ENCODE results near the gene TM4SF5. TPM values are rescaled to one million over a fixed set of nuclear protein-coding genes. Genes with fewer than 3 reads are reported as not detected.

The TM4SF5 gene
- total and polyA plus RNA-seq, 10 of the 15 experiments (the other 5 are each of a cell fraction or from before 2014, with no cell fraction given), result 0.40 TPM; not detected in 9

DNA sequence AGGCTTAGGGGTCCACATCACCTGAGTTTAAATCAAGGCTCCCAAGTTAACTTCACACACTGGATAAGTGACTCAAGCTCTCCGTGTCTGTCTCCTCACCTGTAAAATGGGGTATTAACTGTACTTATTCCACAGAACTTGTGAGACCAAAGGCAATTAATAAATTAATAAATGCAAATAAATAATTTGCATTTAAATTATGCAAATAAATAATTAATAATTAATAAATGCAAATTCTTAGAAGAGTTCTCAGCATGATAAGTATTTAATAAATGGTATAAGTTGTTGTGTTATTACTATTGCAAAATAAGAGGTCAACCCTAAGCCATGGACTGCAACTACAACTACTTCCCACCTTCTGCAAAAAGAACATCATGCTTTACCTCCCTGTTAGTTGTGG, 18.3 kb upstream of the TM4SF5 start:
- Histone ChIP-seq H3K9me3 (replicated peaks; ENCODE audit: control insufficient read depth, insufficient read depth, low read length) (no peaks in the 10 kb centered on the region), H3K4me2 (ENCODE audit: control insufficient read depth, insufficient read depth) (no peak overlapping the region), H2AFZ (ENCODE audit: control insufficient read depth, low read depth, low read length) (no peak overlapping the region), H3K4me1 (ENCODE audit: control insufficient read depth, insufficient read depth, low read length) (no peaks in the 10 kb centered on the region; the same call in 1 of the 2 replicates), H3K79me2 (ENCODE audit: control insufficient read depth, insufficient read depth, low read length) (no peaks in the 10 kb centered on the region), H3K36me3 (ENCODE audit: control insufficient read depth in 2 of 2, insufficient read depth in 2 of 2, low read length in 1 of 2) (no peaks in the 10 kb centered on the region), H3K27ac (ENCODE audit: control insufficient read depth, insufficient read depth) (no peak overlapping the region), H4K20me1 (ENCODE audit: control insufficient read depth, insufficient read depth) (no peaks in the 10 kb centered on the region), H3K9ac (ENCODE audit: control insufficient read depth, insufficient read depth, low read length) (no peak overlapping the region), H3K27me3 (replicated peaks in 1 of 2; ENCODE audit: control insufficient read depth in 2 of 2, insufficient read depth in 2 of 2, low read length in 1 of 2) (peaks cover 0 to 2% of the 10 kb centered on the region in 2 experiments; a peak in 1 of 4 replicates), H3K4me3 (no peak overlapping the region)
- POLR2A ChIA-PET, result no interaction called here
- 53% methylated on average over 1 of the region's 1 CpG for WGBS (ENCODE audit: insufficient coverage, insufficient replicate concordance, low lambda C conversion rate, missing lambda C conversion rate)
- FAIRE-seq, result no peak
- no peak for ATAC-seq
- SMC1A ChIA-PET (ENCODE audit: uncharacterized antibody, unreplicated experiment), result no interaction called here
- intact Hi-C loops (cut with micrococcal nuclease; ENCODE audit: unreplicated experiment) (no loop called here), in situ Hi-C loops (cut with MboI) (no loop called here)
- no peak for DNase-seq (ENCODE audit: low read depth, low spot score)
- RAD21 ChIA-PET (ENCODE audit: unreplicated experiment), result no interaction called here
- no peak for TF ChIP-seq POLR2A (IDR thresholded peaks at IDR 0.05; ENCODE audit: low read depth, low read length)
- CTCF ChIA-PET, result no interaction called here
- BruUV-seq (replicated peaks), result no TSS peak

DNA sequence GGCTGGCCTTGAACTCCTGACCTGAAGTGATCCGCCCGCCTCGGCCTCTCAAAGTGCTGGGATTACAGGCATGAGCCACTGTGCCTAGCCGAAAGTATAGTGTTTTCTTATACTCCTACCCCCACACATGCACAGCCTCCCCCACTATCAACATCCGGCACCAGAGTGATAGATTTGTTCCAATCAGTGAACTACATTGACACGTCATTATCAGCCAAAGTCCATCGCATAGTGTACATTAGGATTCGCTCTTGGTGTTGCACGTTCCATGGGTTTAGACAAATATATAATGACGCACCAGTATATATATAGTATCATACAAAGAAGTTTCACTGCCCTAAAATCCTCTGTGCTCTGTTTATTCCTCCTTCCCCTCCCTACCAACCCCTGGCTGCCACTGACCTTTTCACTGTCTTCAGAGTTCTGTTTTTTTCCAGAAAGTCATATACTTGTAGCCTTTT, 11.9 kb upstream of the TM4SF5 start:
- SMC1A ChIA-PET (ENCODE audit: uncharacterized antibody, unreplicated experiment), result no interaction called here
- no peak overlapping the region for H3K27ac ChIP-seq (ENCODE audit: control insufficient read depth, insufficient read depth)
- TF ChIP-seq ATF2 (IDR thresholded peaks at IDR 0.05; ENCODE audit: low read length), result no peak
- TF ChIP-seq BHLHE40 (IDR thresholded peaks at IDR 0.05; ENCODE audit: borderline replicate concordance in 1 of 2, low read depth in 2 of 2, low read length in 1 of 2), result peak in 1 of 2 experiments; percentile 26; a peak in 1 of 4 replicates
- H3K4me3 ChIP-seq, result no peak overlapping the region
- H3K9me3 ChIP-seq (replicated peaks; ENCODE audit: control insufficient read depth, insufficient read depth, low read length), result no peaks in the 10 kb centered on the region
- CTCF ChIA-PET, result no interaction called here
- H3K4me1 ChIP-seq (ENCODE audit: control insufficient read depth, insufficient read depth, low read length), result no peaks in the 10 kb centered on the region
- ATAC-seq, result no peak
- no peaks in the 10 kb centered on the region for H3K79me2 ChIP-seq (ENCODE audit: control insufficient read depth, insufficient read depth, low read length)
- H2AFZ ChIP-seq (ENCODE audit: control insufficient read depth, low read depth, low read length), result no peak overlapping the region
- no peaks in the 10 kb centered on the region for H3K36me3 ChIP-seq (ENCODE audit: control insufficient read depth in 2 of 2, insufficient read depth in 2 of 2, low read length in 1 of 2)
- POLR2A ChIA-PET, result no interaction called here
- no TSS peak for BruUV-seq (replicated peaks)
- WGBS (ENCODE audit: insufficient coverage, insufficient replicate concordance, low lambda C conversion rate, missing lambda C conversion rate), result 55% methylated on average over 10 of the region's 10 CpGs
- intact Hi-C loops (cut with micrococcal nuclease; ENCODE audit: unreplicated experiment), result no loop called here
- H3K4me2 ChIP-seq (ENCODE audit: control insufficient read depth, insufficient read depth), result no peak overlapping the region
- H4K20me1 ChIP-seq (ENCODE audit: control insufficient read depth, insufficient read depth), result no peaks in the 10 kb centered on the region
- in situ Hi-C loops (cut with MboI), result no loop called here
- DNase-seq (ENCODE audit: low read depth, low spot score), result no peak
- no peak for FAIRE-seq
- peaks cover 0 to 2% of the 10 kb centered on the region in 2 experiments; a peak in 1 of 4 replicates for H3K27me3 ChIP-seq (replicated peaks in 1 of 2; ENCODE audit: control insufficient read depth in 2 of 2, insufficient read depth in 2 of 2, low read length in 1 of 2)
- H3K9ac ChIP-seq (ENCODE audit: control insufficient read depth, insufficient read depth, low read length), result no peak overlapping the region
- RAD21 ChIA-PET (ENCODE audit: unreplicated experiment), result no interaction called here

Measured in GM12878 (cell line).